HL-60 (cell line): ENCODE measurements around the gene EIF4A3.

Source experiments
- POLR2AphosphoS5 ChIP-seq: IDR thresholded peaks from 2 replicates; pipeline ENCODE4 v1.6.1; 2012; ENCODE audit warnings: low read depth
- TF ChIP-seq, protein P1 (sequence below): IDR thresholded peaks from one replicate; pipeline ENCODE4 v1.5.1; 2011; ENCODE audit warnings: low read length, control low read depth, inconsistent platforms; ENCODE audit not compliant: insufficient read depth
- TF ChIP-seq, protein P2 (sequence below): IDR thresholded peaks from 2 replicates; pipeline ENCODE4 v1.6.1; 2012; ENCODE audit warnings: low read depth; ENCODE audit not compliant: insufficient replicate concordance

DNA sequence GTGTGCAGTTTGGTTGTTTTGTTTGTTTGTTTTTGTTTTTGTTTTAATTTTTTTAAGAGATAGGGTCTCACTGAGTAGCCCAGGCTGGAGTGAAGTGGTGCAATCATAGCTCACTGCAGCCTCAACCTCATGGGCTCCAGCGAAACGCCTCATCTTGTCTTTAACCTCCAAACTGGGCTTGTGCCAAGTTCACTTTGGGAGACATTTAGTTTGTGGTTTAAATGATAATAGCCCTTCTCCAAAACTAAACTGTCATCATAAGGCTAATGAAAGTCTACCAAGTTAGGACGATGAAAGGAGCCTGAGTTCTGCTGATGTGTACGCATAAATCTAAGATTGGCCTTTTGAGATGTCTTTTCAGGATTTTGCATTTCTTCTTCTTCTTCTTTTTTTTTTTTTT is 16.4 kb upstream of the EIF4A3 start:
- TF ChIP-seq, protein P1, sequence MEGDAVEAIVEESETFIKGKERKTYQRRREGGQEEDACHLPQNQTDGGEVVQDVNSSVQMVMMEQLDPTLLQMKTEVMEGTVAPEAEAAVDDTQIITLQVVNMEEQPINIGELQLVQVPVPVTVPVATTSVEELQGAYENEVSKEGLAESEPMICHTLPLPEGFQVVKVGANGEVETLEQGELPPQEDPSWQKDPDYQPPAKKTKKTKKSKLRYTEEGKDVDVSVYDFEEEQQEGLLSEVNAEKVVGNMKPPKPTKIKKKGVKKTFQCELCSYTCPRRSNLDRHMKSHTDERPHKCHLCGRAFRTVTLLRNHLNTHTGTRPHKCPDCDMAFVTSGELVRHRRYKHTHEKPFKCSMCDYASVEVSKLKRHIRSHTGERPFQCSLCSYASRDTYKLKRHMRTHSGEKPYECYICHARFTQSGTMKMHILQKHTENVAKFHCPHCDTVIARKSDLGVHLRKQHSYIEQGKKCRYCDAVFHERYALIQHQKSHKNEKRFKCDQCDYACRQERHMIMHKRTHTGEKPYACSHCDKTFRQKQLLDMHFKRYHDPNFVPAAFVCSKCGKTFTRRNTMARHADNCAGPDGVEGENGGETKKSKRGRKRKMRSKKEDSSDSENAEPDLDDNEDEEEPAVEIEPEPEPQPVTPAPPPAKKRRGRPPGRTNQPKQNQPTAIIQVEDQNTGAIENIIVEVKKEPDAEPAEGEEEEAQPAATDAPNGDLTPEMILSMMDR: no peak
- no peak for TF ChIP-seq POLR2AphosphoS5
- TF ChIP-seq, protein P2, sequence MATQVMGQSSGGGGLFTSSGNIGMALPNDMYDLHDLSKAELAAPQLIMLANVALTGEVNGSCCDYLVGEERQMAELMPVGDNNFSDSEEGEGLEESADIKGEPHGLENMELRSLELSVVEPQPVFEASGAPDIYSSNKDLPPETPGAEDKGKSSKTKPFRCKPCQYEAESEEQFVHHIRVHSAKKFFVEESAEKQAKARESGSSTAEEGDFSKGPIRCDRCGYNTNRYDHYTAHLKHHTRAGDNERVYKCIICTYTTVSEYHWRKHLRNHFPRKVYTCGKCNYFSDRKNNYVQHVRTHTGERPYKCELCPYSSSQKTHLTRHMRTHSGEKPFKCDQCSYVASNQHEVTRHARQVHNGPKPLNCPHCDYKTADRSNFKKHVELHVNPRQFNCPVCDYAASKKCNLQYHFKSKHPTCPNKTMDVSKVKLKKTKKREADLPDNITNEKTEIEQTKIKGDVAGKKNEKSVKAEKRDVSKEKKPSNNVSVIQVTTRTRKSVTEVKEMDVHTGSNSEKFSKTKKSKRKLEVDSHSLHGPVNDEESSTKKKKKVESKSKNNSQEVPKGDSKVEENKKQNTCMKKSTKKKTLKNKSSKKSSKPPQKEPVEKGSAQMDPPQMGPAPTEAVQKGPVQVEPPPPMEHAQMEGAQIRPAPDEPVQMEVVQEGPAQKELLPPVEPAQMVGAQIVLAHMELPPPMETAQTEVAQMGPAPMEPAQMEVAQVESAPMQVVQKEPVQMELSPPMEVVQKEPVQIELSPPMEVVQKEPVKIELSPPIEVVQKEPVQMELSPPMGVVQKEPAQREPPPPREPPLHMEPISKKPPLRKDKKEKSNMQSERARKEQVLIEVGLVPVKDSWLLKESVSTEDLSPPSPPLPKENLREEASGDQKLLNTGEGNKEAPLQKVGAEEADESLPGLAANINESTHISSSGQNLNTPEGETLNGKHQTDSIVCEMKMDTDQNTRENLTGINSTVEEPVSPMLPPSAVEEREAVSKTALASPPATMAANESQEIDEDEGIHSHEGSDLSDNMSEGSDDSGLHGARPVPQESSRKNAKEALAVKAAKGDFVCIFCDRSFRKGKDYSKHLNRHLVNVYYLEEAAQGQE: no peak
